ENCODE data around the gene SMCHD1. TPM values are rescaled to one million over a fixed set of nuclear protein-coding genes. Genes with fewer than 3 reads are reported as not detected.

The SMCHD1 gene
- total RNA-seq (349 TPM), polyA plus RNA-seq (20.7 TPM)

DNA sequence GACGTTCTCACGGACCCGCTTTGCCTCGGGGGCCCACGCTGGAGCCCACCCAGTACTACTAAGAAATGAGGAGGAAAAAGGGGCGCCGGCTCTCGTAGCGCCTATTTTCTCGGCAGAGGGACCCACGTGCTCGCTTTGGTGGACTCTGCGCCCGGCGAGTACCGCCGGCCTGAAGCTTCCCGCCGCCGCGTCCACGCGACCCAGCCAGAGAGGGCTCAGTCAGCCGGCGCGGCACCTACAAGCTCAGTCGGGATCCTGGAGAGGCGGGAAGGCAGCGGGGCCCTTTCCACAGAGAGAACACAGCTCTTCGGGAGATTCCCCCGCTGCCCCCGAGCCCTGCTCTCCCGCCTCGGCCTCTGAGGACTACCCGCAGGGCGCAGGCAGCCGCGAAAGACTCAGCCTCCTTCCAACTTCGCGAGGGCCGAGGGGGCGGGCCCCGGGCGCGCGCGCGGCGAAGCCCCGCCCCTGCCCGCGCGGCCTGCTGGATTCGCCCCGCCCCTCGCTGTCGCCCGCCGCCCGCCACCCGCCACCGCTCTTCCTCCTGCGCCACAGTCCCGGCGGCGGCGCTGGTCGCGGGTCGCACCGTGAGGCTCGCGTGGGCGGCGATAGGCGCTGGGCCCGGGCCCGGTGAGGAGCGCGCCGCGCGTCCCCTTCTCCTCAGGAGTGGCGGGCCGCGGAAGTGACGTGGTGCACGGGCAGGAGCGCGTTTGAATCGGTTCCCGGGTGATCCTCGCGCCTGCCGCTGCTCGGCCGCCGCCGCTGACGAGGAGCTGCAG is at the start of gene SMCHD1:
Gene SMCHD1 (plus strand): TSS at position 549 of the 776 bp plus-strand sequence. CDS start 350 bp downstream, outside the sequence.
- peak within 1 kb of the TSS; percentile 97 for H3K27ac ChIP-seq (ENCODE audit: low read depth)
- under 1% methylated on average over 98 of the region's 100 CpGs for WGBS
- peak; percentile 20 for DNase-seq (ENCODE audit: extremely low spot score)
- no peaks in the 10 kb centered on the region for H3K4me1 ChIP-seq (ENCODE audit: insufficient read depth)
- no peaks in the 10 kb centered on the region for H3K36me3 ChIP-seq (ENCODE audit: insufficient read depth)
- peak within 1 kb of the TSS; percentile 97 for H3K4me3 ChIP-seq (ENCODE audit: low read depth, low read length)

GRCh38 chr18:2606335-2606734 is 49.2 kb upstream of the SMCHD1 start:
- WGBS = 68% methylated on average over 2 of the region's 2 CpGs
- Histone ChIP-seq H3K36me3 (ENCODE audit: insufficient read depth) (no peaks in the 10 kb centered on the region), H3K27ac (ENCODE audit: low read depth) (peak overlapping the region; percentile 23), H3K4me3 (ENCODE audit: low read depth, low read length) (no peak overlapping the region), H3K4me1 (ENCODE audit: insufficient read depth) (no peaks in the 10 kb centered on the region)
- no peak for DNase-seq (ENCODE audit: extremely low spot score)

DNA sequence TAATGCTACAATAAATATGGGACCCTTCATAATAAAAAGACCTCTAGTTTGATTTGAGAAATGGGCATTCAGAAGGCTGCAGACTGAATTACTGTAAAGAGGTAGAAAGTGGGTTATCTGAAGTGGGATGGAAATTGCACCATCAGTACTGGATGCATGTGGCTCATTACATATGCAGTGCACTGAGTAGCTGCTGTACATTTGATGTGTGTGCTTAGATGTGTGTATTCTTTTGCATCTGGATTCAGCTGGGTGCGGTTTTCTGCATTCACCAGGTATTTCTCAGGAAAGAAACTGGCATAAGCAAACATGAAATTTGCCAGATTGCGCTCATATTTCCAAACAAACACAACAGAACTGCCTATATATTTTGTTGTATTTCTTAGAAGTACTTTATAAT is 45.9 kb upstream of the SMCHD1 start:
- Histone ChIP-seq H3K4me3 (ENCODE audit: low read depth, low read length) (no peak overlapping the region), H3K27ac (ENCODE audit: low read depth) (no peak overlapping the region), H3K4me1 (ENCODE audit: insufficient read depth) (no peaks in the 10 kb centered on the region), H3K36me3 (ENCODE audit: insufficient read depth) (no peaks in the 10 kb centered on the region)
- WGBS = 95% methylated on average over 2 of the region's 2 CpGs
- DNase-seq (ENCODE audit: extremely low spot score) = no peak

DNA sequence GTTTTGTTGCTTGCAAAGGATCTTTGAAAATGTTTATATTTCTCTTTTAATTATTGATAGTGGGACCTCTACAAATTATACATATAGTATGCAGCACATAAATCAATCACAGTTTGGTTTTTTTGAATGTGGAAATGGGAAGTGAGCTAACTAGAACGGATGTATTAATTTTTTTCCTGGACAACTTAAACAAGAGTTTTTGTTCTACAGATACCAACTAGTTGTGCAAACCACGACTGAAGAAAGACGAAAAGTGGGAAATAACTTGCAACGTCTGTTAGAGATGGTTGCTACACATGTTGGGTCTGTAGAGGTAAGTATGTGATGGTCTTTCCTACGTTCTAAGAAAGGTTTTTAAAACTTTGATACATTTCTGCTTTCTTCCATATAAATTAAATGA is 45.0 kb upstream of the SMCHD1 start:
- 85% methylated on average over 5 of the region's 5 CpGs for WGBS
- DNase-seq (ENCODE audit: extremely low spot score) = no peak
- Histone ChIP-seq H3K4me1 (ENCODE audit: insufficient read depth) (no peaks in the 10 kb centered on the region), H3K36me3 (ENCODE audit: insufficient read depth) (peaks cover 2% of the 10 kb centered on the region), H3K27ac (ENCODE audit: low read depth) (no peak overlapping the region), H3K4me3 (ENCODE audit: low read depth, low read length) (no peak overlapping the region)

DNA sequence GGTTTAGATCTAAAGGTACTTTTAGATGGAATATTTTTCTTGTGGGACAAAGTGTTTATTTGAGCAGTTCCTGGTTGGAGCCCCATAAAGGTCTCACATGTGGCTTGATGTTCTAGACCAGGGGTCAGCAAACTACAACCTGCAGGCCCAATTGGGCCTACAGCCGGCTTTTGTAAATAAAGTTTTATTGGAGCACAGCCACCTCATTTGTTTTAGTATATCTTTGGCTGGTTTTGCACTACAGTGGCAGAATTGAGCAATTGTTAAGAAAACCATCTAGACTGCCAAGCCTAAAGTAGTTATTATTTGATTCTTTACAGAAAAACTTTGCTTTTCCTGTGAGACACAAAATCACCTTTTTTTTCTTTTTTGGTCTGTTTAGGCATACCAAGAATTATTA is 42.5 kb upstream of the SMCHD1 start:
- H3K27ac ChIP-seq (ENCODE audit: low read depth) = no peak overlapping the region
- H3K4me1 ChIP-seq (ENCODE audit: insufficient read depth) = no peaks in the 10 kb centered on the region
- no peak for DNase-seq (ENCODE audit: extremely low spot score)
- H3K4me3 ChIP-seq (ENCODE audit: low read depth, low read length) = no peak overlapping the region
- 79% methylated on average over 1 of the region's 1 CpG for WGBS
- H3K36me3 ChIP-seq (ENCODE audit: insufficient read depth) = peaks cover 2% of the 10 kb centered on the region

GRCh38 chr18:2617401-2617998 is 38.0 kb upstream of the SMCHD1 start:
- H3K4me1 ChIP-seq (ENCODE audit: insufficient read depth) = no peaks in the 10 kb centered on the region
- WGBS = 79% methylated on average over 4 of the region's 4 CpGs
- H3K36me3 ChIP-seq (ENCODE audit: insufficient read depth) = peaks cover 2% of the 10 kb centered on the region
- no peak for DNase-seq (ENCODE audit: extremely low spot score)
- H3K27ac ChIP-seq (ENCODE audit: low read depth) = no peak overlapping the region
- no peak overlapping the region for H3K4me3 ChIP-seq (ENCODE audit: low read depth, low read length)

GRCh38 chr18:2618009-2618408 is 37.5 kb upstream of the SMCHD1 start:
- H3K27ac ChIP-seq (ENCODE audit: low read depth) = no peak overlapping the region
- H3K36me3 ChIP-seq (ENCODE audit: insufficient read depth) = peaks cover 2% of the 10 kb centered on the region
- H3K4me1 ChIP-seq (ENCODE audit: insufficient read depth) = no peaks in the 10 kb centered on the region
- no peak for DNase-seq (ENCODE audit: extremely low spot score)
- H3K4me3 ChIP-seq (ENCODE audit: low read depth, low read length) = no peak overlapping the region
- 96% methylated on average over 4 of the region's 4 CpGs for WGBS

- no peak for DNase-seq (ENCODE audit: extremely low spot score)
- Histone ChIP-seq H3K27ac (ENCODE audit: low read depth) (no peak overlapping the region), H3K4me1 (ENCODE audit: insufficient read depth) (no peaks in the 10 kb centered on the region), H3K4me3 (ENCODE audit: low read depth, low read length) (no peak overlapping the region), H3K36me3 (ENCODE audit: insufficient read depth) (no peaks in the 10 kb centered on the region)
- 78% methylated on average over 5 of the region's 5 CpGs for WGBS
Measured at GRCh38 chr18:2625217-2625616, 30.3 kb upstream of the SMCHD1 start.

- 97% methylated on average over 1 of the region's 1 CpG for whole genome bisulfite sequencing
- no peaks in the 10 kb centered on the region for H3K4me1 ChIP-seq (ENCODE audit: insufficient read depth)
- H3K36me3 ChIP-seq (ENCODE audit: insufficient read depth) = no peaks in the 10 kb centered on the region
- DNase-seq (ENCODE audit: extremely low spot score) = no peak
- no peak overlapping the region for H3K27ac ChIP-seq (ENCODE audit: low read depth)
- no peak overlapping the region for H3K4me3 ChIP-seq (ENCODE audit: low read depth, low read length)
Measured at GRCh38 chr18:2627821-2628276, 27.7 kb upstream of the SMCHD1 start.

- DNase-seq (ENCODE audit: extremely low spot score) = no peak
- no peak overlapping the region for H3K4me3 ChIP-seq (ENCODE audit: low read depth, low read length)
- H3K4me1 ChIP-seq (ENCODE audit: insufficient read depth) = no peaks in the 10 kb centered on the region
- H3K36me3 ChIP-seq (ENCODE audit: insufficient read depth) = no peaks in the 10 kb centered on the region
- WGBS = 94% methylated on average over 2 of the region's 2 CpGs
- no peak overlapping the region for H3K27ac ChIP-seq (ENCODE audit: low read depth)
Measured at GRCh38 chr18:2629003-2629402, 26.5 kb upstream of the SMCHD1 start.

- no peak for DNase-seq (ENCODE audit: extremely low spot score)
- Histone ChIP-seq H3K4me1 (ENCODE audit: insufficient read depth) (no peaks in the 10 kb centered on the region), H3K27ac (ENCODE audit: low read depth) (no peak overlapping the region), H3K4me3 (ENCODE audit: low read depth, low read length) (no peak overlapping the region), H3K36me3 (ENCODE audit: insufficient read depth) (no peaks in the 10 kb centered on the region)
- WGBS = 59% methylated on average over 1 of the region's 1 CpG
Measured at GRCh38 chr18:2635586-2635985, 19.9 kb upstream of the SMCHD1 start.

- Histone ChIP-seq H3K4me1 (ENCODE audit: insufficient read depth) (no peaks in the 10 kb centered on the region), H3K4me3 (ENCODE audit: low read depth, low read length) (no peak overlapping the region), H3K36me3 (ENCODE audit: insufficient read depth) (no peaks in the 10 kb centered on the region), H3K27ac (ENCODE audit: low read depth) (peak overlapping the region; percentile 56)
- DNase-seq (ENCODE audit: extremely low spot score) = no peak
- 38% methylated on average over 9 of the region's 9 CpGs for WGBS
Measured at GRCh38 chr18:2636126-2636631, 19.3 kb upstream of the SMCHD1 start.

DNA sequence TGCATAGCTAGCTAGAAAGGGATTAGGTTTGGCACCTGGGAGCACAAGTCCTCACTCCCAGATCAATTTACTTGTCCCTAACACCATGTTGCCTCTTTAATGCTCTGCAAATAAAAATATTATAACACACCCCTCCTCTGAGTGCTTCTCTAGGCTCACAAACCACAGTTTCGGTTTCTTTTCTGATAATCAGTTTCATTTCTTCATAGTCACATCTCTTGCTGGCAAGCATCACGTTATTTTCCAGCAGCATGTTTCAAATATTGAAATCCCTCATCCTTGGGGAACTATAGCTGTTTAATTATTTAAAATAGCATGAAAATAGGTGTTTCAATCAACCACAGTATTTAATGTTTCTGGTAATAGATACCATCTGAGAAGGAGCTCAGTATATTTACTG is 13.9 kb upstream of the SMCHD1 start:
- Histone ChIP-seq H3K36me3 (ENCODE audit: insufficient read depth) (no peaks in the 10 kb centered on the region), H3K4me1 (ENCODE audit: insufficient read depth) (no peaks in the 10 kb centered on the region), H3K4me3 (ENCODE audit: low read depth, low read length) (no peak overlapping the region), H3K27ac (ENCODE audit: low read depth) (no peak overlapping the region)
- DNase-seq (ENCODE audit: extremely low spot score) = no peak
- WGBS = 28% methylated on average over 2 of the region's 2 CpGs

- no peak for DNase-seq (ENCODE audit: extremely low spot score)
- no peak overlapping the region for H3K27ac ChIP-seq (ENCODE audit: low read depth)
- WGBS = 73% methylated on average over 1 of the region's 1 CpG
- H3K4me3 ChIP-seq (ENCODE audit: low read depth, low read length) = no peak overlapping the region
- no peaks in the 10 kb centered on the region for H3K36me3 ChIP-seq (ENCODE audit: insufficient read depth)
- H3K4me1 ChIP-seq (ENCODE audit: insufficient read depth) = no peaks in the 10 kb centered on the region
Measured at GRCh38 chr18:2642771-2643170, 12.8 kb upstream of the SMCHD1 start.
